Left ventricle myocardium inferior (tissue), 1 donor: ENCODE data around the gene UNC119. TPM values are rescaled to one million over a fixed set of nuclear protein-coding genes. Genes with fewer than 3 reads are reported as not detected.
A peak's percentile ranks its signal among the peaks of the same experiment; 100 is the strongest.

Source experiments
- DNase-seq: peaks from one replicate; pipeline ENCODE4 v3.0.0-alpha.2; 2020
- H3K27ac ChIP-seq: fragments of 200-600 bp; replicated peaks from 2 replicates; pipeline ENCODE4 v1.8.0; 2021
- H3K27me3 ChIP-seq: fragments of 200-600 bp; 2 replicates; pipeline ENCODE4 v1.8.0; 2021; ENCODE audit warnings: low read depth
- H3K36me3 ChIP-seq: fragments of 200-600 bp; 2 replicates; pipeline ENCODE4 v1.8.0; 2021
- H3K4me1 ChIP-seq: fragments of 200-600 bp; 2 replicates; pipeline ENCODE4 v1.8.0; 2021
- H3K4me3 ChIP-seq: fragments of 200-600 bp; 2 replicates; pipeline ENCODE4 v1.8.0; 2021; ENCODE audit warnings: mild to moderate bottlenecking, moderate library complexity
- H3K9me3 ChIP-seq: fragments of 200-600 bp; replicated peaks from 2 replicates; pipeline ENCODE4 v1.8.0; 2021
- CTCF ChIP-seq: fragments of 200-600 bp; IDR thresholded peaks from 2 replicates; pipeline ENCODE4 v1.8.0; 2021; ENCODE audit warnings: antibody characterized with exemption, mild to moderate bottlenecking, borderline replicate concordance
- intact Hi-C: fragments of 100-400 bp; cut with micrococcal nuclease; formaldehyde crosslinking; loops from one replicate; pipeline ENCODE4 v1.11.0; 2022
- total RNA-seq: library from RNA; stranded (reverse); fragmentation: NEBNext Ultra II Directional; extraction: Animal tissue kit (Norgen Biotek cat#: 25700); gene quantifications from one replicate; pipeline ENCODE4 v1.2.1, GENCODE V29; 2021
- donor health status: DM: no; HTN: yes; CAD: no; lungs with severe emphysema.

The UNC119 gene
- total RNA-seq, 1 donor from 2014 or later: 22.5 TPM

DNA sequence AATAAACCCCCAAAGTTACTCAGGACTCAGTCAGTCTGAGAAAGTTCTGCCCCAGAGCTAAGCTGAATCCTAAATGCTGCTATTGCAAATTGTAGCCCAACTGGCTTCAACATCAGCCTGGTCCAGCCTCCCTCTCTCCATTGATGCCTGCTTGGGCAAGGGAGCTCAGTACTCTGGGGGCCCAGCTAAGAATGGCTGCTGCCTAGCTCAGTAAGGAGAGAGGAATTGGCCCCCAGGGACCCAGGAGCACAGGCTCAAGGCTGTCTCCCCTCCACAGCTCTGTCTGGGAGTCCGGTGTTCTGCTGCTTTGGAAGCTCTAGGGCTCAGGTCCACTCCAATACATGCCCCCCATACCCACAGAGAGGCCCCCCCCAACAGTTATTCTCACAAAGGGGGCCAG lies 1.6 kb downstream of the UNC119 start:
- intact Hi-C loops: no loop called here
- Histone ChIP-seq H3K36me3 (peaks cover 33% of the 10 kb centered on the region), H3K9me3 (no peaks in the 10 kb centered on the region), H3K4me3 (no peak overlapping the region), H3K27me3 (no peaks in the 10 kb centered on the region), H3K27ac (no peak overlapping the region), H3K4me1 (peaks cover 53% of the 10 kb centered on the region)
- no peak for TF ChIP-seq CTCF
- no peak for DNase-seq

- no peak for DNase-seq
- H3K27me3 ChIP-seq: no peaks in the 10 kb centered on the region
- H3K9me3 ChIP-seq: no peaks in the 10 kb centered on the region
- no peak overlapping the region for H3K27ac ChIP-seq
- no peak for TF ChIP-seq CTCF
- H3K36me3 ChIP-seq: peaks cover 19% of the 10 kb centered on the region
- intact Hi-C loops: no loop called here
- H3K4me1 ChIP-seq: peaks cover 53% of the 10 kb centered on the region
- H3K4me3 ChIP-seq: no peak overlapping the region
Observed at GRCh38 chr17:28549236-28550132, 2.9 kb downstream of the UNC119 start.

GRCh38 chr17:28548417-28549130 lies 3.9 kb downstream of the UNC119 start:
- Histone ChIP-seq H3K36me3 (peaks cover 10% of the 10 kb centered on the region), H3K27ac (no peak overlapping the region), H3K4me3 (no peak overlapping the region), H3K4me1 (peaks cover 48% of the 10 kb centered on the region), H3K9me3 (no peaks in the 10 kb centered on the region), H3K27me3 (no peaks in the 10 kb centered on the region)
- intact Hi-C loops: no loop called here
- no peak for TF ChIP-seq CTCF
- DNase-seq: no peak

- peak; percentile 92 for TF ChIP-seq CTCF
- intact Hi-C loops: no loop called here
- Histone ChIP-seq H3K27ac (no peak overlapping the region), H3K36me3 (peaks cover 10% of the 10 kb centered on the region), H3K27me3 (no peaks in the 10 kb centered on the region), H3K9me3 (no peaks in the 10 kb centered on the region), H3K4me3 (no peak overlapping the region), H3K4me1 (peaks cover 44% of the 10 kb centered on the region)
- peak; percentile 69 for DNase-seq
Observed at GRCh38 chr17:28547623-28548416, 4.6 kb downstream of the UNC119 start.

DNA sequence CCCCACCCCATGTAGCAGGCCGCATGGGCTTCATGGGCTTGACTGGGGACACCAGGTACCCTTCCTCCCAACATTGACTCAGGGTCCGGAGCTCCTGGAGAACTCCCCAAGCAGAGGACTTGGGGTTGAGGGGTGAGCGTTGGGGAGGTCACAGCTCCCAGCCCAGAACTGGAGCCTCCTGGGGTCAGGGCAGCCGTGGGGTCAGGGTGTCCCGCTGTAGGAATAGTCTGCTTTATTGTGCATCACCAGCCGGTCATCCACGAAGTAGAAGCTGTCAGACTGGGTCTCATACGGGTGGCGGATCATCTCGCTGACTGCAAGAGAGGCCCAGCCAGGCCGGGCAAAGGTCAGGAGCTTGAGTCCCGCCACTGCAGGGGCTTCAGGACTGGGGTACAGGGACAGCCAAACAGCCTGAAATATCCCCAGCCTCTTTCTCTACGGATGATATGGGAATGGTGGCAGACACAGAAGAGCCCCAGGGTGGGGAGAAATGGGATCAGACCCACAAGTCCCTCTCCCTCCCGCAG lies 5.3 kb downstream of the UNC119 start:
- no peak for TF ChIP-seq CTCF
- H3K4me1 ChIP-seq: peaks cover 37% of the 10 kb centered on the region
- H3K27me3 ChIP-seq: no peaks in the 10 kb centered on the region
- H3K36me3 ChIP-seq: peaks cover 10% of the 10 kb centered on the region
- DNase-seq: no peak
- H3K27ac ChIP-seq: no peak overlapping the region
- no peaks in the 10 kb centered on the region for H3K9me3 ChIP-seq
- intact Hi-C loops: no loop called here
- no peak overlapping the region for H3K4me3 ChIP-seq
